DMS114 treated with DMSO at 0.1 percent for 48 hours (cell line): Measurements from ENCODE around the gene CLDN18.

ENCODE experiments used
- DNase-seq: peaks from one replicate; lab custom pipeline; 2025; ENCODE audit not compliant: unreplicated experiment; lab: John Stamatoyannopoulos, UW

Gene CLDN18

GRCh38 chr3:138025553-138025952 is 15.6 kb downstream of the CLDN18 start:
- DNase-seq = no peak

GRCh38 chr3:138027821-138028220 is 17.9 kb downstream of the CLDN18 start:
- no peak for DNase-seq

DNA sequence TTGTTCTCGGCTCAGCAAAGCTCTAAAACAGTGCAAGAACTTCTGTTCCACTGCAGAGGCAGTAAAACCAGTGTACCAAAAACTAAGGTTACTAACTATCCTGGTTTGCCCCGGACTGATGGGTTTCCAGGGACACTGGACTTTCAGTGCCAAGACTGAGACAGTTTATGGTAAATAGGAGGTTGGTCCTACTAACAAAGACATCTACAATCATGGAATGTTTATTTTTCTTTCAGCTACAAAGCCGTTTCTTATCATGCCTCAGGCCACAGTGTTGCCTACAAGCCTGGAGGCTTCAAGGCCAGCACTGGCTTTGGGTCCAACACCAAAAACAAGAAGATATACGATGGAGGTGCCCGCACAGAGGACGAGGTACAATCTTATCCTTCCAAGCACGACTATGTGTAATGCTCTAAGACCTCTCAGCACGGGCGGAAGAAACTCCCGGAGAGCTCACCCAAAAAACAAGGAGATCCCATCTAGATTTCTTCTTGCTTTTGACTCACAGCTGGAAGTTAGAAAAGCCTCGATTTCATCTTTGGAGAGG is 20.8 kb downstream of the CLDN18 start:
- DNase-seq = no peak

DNA sequence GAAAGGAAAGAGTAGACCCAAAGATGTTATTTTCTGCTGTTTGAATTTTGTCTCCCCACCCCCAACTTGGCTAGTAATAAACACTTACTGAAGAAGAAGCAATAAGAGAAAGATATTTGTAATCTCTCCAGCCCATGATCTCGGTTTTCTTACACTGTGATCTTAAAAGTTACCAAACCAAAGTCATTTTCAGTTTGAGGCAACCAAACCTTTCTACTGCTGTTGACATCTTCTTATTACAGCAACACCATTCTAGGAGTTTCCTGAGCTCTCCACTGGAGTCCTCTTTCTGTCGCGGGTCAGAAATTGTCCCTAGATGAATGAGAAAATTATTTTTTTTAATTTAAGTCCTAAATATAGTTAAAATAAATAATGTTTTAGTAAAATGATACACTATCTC is 21.6 kb downstream of the CLDN18 start:
- DNase-seq = no peak

GRCh38 chr3:138032567-138032966 is 22.6 kb downstream of the CLDN18 start:
- no peak for DNase-seq

GRCh38 chr3:138033202-138033691 is 23.3 kb downstream of the CLDN18 start:
- DNase-seq = no peak

DNA sequence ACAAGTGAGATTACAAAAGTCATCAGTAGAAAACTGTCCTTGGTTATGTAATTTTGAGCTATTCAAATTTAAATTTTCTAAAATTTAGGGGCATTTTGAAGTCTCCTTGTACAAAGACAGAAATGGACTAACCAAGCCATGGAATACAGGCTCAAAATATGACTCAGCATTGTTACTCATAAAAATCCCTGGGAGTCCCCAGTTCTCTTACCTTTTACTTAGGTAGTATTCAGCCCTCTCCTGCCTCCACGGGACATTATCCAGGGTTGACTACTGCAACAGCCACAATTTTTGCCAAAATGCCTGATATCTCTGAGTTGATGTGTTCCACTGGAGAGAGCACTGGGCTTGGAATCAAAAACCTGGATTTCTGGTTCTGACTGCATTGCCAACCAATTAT is 25.0 kb downstream of the CLDN18 start:
- no peak for DNase-seq

- no peak for DNase-seq
These were observed 26.6 kb downstream of the CLDN18 start for GRCh38 chr3:138036572-138036971.

DNA sequence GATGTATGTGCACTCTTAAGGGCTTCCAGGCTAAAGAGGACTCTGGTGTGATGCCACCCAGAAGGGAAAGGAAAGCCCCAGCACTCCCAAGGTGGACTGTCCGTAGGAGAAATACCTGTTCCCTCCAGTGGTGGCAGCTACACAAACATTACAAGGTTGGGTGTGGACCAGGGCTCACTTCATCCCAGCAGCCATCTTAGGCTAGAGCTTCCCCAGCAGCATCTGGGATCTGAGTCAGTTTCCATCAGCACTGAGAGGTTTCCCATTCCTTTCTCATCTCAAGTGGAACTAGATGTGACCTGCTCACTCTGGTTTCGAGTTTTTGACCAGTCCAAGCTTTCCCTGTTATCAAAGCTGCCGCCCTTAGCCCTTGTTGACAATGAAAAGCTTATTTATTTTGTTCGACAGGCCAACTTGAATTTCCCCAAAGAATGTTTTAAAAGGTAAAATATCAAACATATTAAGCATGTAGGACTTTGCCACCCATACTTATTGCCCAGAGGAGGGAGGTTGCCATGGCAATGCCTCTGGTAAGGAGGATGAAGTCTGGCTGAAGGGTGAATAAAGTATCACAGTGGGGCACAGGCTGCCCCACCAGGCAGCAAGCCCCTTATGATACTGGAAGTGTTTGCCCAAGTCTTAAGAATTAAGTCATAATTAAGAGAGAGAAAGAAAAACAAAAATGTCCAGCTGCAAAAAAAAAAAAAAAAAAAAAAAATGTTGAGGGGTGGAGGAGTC is 28.9 kb downstream of the CLDN18 start:
- DNase-seq = no peak

- DNase-seq = no peak
These were observed 32.1 kb downstream of the CLDN18 start for GRCh38 chr3:138042043-138042442.

DNA sequence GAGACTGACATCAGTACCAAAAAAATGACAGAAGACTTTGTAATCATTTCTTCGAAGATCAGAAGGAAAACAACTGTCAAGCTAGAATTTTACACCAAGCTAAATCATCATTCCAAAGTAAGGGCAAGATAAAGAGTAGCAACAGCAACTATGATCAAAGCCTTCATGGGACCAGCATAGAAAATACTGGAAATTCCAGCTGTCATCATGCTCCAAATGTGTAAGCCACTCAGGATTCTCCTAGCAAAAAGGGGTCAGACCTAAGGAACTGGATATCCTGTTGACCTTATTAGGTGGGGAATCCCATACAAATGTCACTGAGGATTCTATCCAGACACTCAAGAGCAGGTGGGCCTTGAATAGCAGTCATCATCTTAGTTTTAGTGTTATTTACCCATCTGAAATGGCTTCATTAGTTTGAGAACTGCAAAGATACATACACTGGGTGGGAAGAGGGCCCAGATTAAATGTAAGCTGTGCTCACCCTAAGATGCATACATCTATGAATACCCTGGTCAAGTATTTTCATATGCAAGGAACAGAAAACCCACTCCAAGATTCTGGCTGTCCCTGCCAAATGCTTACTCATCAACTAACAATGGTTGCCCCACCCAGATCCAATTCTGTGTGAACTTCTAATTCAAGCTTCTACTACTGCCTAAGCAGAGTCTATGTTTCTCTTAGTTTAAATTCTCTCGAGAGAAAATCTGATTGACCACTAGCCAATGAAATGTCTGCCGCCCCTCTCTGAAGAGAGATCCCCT is 33.5 kb downstream of the CLDN18 start:
- no peak for DNase-seq

GRCh38 chr3:138046085-138046484 is 36.1 kb downstream of the CLDN18 start:
- no peak for DNase-seq

DNA sequence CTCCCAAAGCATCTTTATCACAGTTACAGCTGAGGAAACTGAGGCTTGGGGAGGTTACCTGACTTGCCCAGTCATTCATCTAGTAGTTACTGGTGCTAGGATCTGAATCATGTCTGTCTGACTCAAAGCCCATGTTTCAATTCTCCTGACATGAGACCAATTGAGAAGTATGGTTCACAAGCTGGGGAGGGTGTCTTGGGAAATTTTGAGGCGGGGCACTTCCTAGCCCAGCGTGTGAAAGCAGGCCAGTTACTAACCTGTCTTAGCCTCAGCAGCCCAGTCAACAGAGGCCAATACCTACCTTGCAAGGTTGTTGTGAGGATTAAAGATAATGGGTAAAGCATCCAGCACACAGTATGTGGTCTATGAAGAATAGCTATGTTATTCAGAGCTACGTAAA is 37.0 kb downstream of the CLDN18 start:
- DNase-seq = no peak

DNA sequence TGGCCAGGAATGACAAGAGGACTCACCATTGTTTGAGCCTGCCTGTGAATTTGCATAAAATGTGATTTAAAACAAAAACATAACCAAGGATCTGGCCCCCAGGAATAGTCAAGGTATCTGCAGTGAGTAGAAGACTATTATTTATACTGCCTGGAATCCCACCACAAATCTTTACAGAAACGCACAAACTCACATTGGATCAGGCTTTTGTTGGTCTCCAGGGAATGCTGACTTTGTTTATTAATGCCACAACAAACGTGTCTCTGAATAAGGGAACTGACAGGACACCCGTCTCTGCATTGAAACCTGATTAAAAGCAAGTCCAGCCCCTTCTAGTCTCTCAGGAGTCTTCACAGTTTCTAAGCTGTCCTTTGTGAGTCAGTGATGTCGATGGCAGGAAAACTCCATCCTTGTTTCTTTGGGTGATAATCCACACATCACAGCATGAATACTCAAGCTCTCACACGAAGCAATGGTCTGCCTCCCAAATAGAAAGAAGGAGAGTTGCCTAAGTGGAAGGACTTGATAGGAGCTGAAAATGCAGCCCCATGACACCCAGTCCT is 37.7 kb downstream of the CLDN18 start:
- DNase-seq = no peak

DNA sequence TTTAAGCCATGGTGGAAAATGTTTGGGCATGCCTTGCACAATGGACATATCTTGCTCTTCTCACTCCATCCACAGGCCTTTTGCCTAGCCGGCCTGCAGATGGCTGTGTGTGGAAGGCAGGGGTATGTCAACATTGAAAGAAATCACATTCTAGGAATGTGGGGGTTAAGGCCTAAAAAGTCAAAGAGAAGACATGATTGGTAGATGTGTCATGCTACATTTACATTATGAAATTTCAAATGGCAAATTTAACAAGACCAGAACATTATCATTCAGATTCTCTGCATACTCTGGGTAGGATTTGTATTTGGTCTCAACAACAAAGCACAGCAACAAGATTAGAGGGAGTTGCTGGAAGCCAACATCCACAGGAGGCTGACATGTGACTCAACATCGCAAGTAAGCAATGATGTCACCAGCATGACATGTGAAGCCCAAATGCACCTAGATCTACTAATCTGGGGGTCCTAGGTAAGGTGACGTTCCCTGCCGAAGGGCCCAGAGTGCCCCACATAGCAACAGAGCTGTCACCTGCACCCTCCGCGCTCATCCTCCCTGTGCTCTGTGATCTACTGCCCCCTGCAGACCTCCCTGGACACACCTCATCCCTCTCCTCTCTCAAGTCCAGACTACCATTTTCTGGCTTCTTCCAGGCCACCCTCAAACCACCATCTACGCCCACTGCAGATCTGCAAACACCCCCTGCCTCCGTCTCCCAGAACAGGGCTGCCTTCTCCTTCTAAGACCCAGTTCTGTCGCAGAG is 39.4 kb downstream of the CLDN18 start:
- no peak for DNase-seq

DNA sequence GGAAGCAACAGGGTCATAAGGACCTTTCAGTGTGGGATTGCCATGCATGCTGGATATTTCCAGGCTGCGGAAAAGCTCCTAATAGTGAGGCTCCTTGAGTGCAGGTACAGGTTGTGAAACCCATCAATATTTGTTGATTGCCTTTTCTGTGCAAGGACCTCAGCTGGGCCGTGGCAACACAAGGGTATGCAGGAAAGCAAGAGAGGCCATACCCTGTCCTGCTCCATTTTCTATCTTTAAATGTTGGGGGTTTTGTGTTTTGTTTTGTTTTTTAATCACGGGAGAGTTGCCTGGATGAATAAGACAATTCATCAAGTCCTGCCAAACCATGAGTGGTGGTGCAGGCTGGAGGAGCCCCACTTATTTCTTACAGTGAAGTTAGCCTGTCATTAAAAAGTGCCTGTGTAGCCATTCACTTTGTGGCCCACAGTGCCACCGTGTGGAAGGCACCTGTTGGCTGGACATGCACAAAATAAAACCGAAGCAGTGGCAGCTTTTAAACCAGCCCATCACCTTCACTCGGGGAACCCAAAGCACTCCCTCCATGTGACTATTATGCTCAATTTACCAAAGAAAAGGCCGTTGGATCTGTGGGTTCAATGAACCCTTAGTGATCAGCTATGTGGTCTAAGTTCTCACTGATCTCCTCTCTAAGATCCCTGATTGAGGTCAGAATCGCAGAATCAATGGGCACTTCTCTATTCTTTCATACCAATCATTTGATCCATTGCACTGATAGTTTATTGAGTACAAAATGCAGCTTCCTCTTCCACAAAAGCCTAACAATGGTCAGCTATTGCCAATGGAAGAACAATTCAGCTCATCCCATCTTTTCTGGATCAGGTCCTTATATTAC is 42.2 kb downstream of the CLDN18 start:
- DNase-seq = peak; percentile 14

DNA sequence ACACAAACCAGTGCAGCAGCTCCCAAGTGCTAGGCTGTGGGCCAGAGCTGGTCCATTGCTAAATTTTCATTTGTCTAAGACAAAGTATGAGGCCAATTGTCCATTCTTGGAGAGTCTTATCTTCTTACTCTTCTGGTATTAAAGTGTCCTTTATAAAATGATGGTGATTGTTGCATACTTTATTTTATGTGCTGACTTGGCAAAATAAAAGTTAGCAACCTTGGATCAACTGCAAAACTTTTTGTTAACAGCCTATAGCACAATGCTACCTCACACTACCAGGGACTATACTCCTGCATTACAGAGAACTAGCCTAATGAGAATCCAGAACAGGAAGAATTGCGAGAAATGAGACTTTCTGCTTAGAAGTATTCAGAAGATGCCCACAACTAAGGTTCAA is 44.1 kb downstream of the CLDN18 start:
- DNase-seq = no peak

GRCh38 chr3:138057384-138057783 is 47.4 kb downstream of the CLDN18 start:
- DNase-seq = no peak

- DNase-seq = no peak
These were observed 49.3 kb downstream of the CLDN18 start for GRCh38 chr3:138059261-138059660.

- no peak for DNase-seq
These were observed 50.8 kb downstream of the CLDN18 start for GRCh38 chr3:138060792-138061191.
